GM19193 (cell line): ENCODE measurements around the gene INS.

Experiments
- POLR2A ChIP-seq: IDR thresholded peaks from 4 replicates; pipeline ENCODE4 v1.6.1; 2011; ENCODE audit not compliant: insufficient read depth, insufficient read length; ENCODE audit errors: extremely low read depth

INS gene

DNA sequence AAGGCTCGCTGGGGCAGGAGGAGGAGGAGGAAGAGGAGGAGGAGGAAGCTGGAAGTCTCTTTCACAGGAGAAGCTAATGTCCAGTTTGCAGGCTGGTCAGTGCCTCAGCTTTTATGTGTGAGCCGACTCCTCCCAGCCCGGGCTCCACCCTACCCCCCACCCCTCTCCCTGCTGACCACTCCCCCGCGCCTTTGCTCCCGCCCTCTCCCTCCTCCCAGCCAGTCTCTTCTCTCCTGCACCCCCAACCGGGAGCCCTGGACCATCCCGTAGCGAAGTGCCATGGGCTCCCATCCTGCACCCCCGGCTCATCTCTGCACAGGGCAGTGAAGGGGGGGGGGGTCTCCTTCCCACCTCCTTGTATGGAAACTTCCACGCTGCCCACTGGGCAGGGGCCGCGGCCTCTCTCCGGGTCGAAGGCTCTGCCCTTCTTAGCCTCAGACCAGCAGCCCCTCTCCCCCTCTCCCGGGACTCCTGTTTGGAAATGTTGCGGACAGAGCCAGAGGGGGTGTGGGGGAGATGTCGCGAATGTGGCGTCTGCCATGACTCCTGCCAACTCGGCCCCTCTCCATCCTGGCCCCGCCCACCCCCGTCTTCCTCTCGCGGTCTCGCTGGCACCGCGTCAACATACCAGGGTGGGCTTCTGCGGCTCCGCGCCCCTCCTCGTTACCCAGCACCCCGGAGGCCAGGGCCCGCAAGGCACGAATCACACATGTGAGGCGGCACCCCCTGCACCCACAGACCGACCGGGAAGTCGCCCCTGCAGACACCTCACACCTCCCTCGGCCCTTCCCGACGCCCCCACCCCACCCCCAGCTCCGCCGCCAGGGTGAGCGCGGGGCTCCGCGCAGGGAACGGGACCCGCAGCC, 23.6 kb downstream of the INS start:
- TF ChIP-seq POLR2A = no peak

DNA sequence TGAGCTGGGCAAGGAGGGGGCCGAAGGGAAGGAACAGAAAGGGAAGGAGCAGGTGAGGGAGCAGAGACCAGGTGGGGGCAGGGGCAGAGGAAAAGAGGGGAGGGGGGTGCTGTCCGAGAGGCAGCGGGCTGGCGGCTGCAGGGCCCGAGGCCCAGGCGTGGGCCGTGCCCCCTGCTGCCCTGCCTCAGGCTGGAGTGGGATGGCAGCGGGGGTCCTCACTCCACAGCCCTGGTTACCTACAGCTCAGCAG, 24.1 kb downstream of the INS start:
- no peak for TF ChIP-seq POLR2A

- TF ChIP-seq POLR2A = no peak
Observed at GRCh38 chr11:2136209-2136951, 24.6 kb downstream of the INS start.

- TF ChIP-seq POLR2A = no peak
Observed at GRCh38 chr11:2135648-2136201, 25.3 kb downstream of the INS start.

DNA sequence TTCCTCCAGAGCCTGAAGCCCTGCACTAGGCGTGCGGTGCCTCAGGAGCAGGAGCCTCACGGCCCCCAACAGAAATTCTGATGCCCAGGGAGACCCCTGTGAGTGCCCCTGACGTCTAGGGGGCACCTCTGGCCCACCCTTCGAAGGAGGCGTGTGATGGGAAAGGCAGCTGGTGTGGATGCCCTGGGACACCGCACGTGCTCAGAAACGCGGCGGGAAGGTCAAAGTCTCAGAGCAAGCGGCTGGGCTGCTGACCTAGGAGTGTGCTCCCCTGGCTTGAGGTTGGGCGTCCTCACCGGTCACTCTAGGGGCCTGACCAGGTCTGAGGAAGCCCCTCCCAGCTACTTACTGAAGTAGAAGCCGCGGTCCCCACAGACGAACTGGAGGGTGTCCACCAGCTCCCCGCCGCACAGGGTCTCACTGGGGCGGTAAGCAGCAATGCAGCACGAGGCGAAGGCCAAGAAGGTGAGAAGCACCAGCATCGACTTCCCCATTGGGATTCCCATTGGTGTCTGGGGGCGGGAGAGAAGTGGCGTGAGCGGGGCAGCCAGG, 25.9 kb downstream of the INS start:
- TF ChIP-seq POLR2A = no peak

GRCh38 chr11:2134022-2135010, 26.7 kb downstream of the INS start:
- no peak for TF ChIP-seq POLR2A

- no peak for TF ChIP-seq POLR2A
Observed at GRCh38 chr11:2133241-2134021, 27.6 kb downstream of the INS start.

- TF ChIP-seq POLR2A = no peak
Observed at GRCh38 chr11:2132874-2133240, 28.2 kb downstream of the INS start.

- no peak for TF ChIP-seq POLR2A
Observed at GRCh38 chr11:2132246-2132645, 28.8 kb downstream of the INS start.

GRCh38 chr11:2131371-2132236, 29.4 kb downstream of the INS start:
- no peak for TF ChIP-seq POLR2A

GRCh38 chr11:2130881-2131352, 30.1 kb downstream of the INS start:
- TF ChIP-seq POLR2A = no peak

DNA sequence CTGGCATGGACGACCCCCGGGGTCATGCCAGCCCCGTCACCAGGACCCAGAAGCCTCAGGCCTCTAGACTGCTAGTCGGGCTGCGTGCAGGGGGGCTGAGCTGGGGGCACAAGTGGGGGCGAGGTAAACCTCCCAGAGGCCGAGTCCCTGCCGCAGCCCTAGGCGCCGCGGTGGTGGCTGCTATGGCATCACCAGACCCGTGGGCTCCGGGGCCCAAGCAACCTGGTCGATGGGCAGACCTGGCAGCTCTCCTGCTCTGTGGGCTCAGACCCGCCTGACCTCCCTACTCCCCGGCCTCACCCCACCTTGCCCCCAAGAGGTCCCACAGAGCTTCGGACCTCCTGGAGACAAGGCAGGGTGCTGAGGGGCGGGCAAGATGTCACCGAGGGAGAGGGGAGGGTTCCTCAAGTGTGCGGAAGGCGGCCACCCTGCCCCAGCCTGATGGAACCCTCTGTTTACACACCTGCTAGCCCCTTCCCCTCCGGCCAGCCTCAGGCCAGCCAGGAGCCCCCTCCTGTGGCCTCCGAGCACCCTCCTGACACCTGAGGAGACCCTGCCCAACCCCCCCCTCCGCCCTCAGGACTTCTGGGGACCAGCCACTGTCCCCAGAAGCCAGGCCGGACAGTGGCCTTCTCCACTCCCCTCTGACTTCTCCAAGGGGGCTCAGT, 31.2 kb downstream of the INS start:
- no peak for TF ChIP-seq POLR2A
